Inflammatory macrophage treated with lipopolysaccharide for 4 hours (primary cell): Measurements from ENCODE around the gene PSMF1.

Experiments used
- DNase-seq: peaks from one replicate; pipeline ENCODE4 v3.0.0-alpha.2; 2020

PSMF1 gene

GRCh38 chr20:1118336-1119127 is at the start of gene PSMF1:
PSMF1 (plus strand) TSS chr20:1118602; CDS start chr20:1118774, 172 bp downstream.
- DNase-seq, result peak; percentile 94

GRCh38 chr20:1072258-1072657 is 46.1 kb upstream of the PSMF1 start:
- DNase-seq, result no peak

- peak; percentile 82 for DNase-seq
Measured at GRCh38 chr20:1075616-1076015, 42.8 kb upstream of the PSMF1 start.

- DNase-seq, result peak; percentile 56
Measured at GRCh38 chr20:1081891-1082290, 36.5 kb upstream of the PSMF1 start.

GRCh38 chr20:1083431-1084080 is 34.8 kb upstream of the PSMF1 start:
- no peak for DNase-seq

- DNase-seq, result no peak
Measured at GRCh38 chr20:1085492-1086276, 32.7 kb upstream of the PSMF1 start.

- peak; percentile 2 for DNase-seq
Measured at GRCh38 chr20:1086277-1087213, 31.9 kb upstream of the PSMF1 start.

- DNase-seq, result no peak
Measured at GRCh38 chr20:1087311-1087905, 31.0 kb upstream of the PSMF1 start.

GRCh38 chr20:1094751-1095150 is 23.7 kb upstream of the PSMF1 start:
- no peak for DNase-seq

- no peak for DNase-seq
Measured at GRCh38 chr20:1101533-1101932, 16.9 kb upstream of the PSMF1 start.

GRCh38 chr20:1102016-1102415 is 16.4 kb upstream of the PSMF1 start:
- no peak for DNase-seq

GRCh38 chr20:1103751-1104150 is 14.7 kb upstream of the PSMF1 start:
- no peak for DNase-seq

GRCh38 chr20:1105599-1106194 is 12.7 kb upstream of the PSMF1 start:
- no peak for DNase-seq

- no peak for DNase-seq
Measured at GRCh38 chr20:1107176-1107575, 11.2 kb upstream of the PSMF1 start.

GRCh38 chr20:1108437-1108920 is 9.9 kb upstream of the PSMF1 start:
- DNase-seq, result peak; percentile 52

- DNase-seq, result no peak
Measured at GRCh38 chr20:1112908-1113307, 5.5 kb upstream of the PSMF1 start.

- DNase-seq, result no peak
Measured at GRCh38 chr20:1118004-1118335, 432 bp upstream of the PSMF1 start.

- DNase-seq, result no peak
Measured at GRCh38 chr20:1119128-1119505, 715 bp downstream of the PSMF1 start.

GRCh38 chr20:1119524-1119923 is 1.1 kb downstream of the PSMF1 start:
- no peak for DNase-seq

GRCh38 chr20:1121429-1121828 is 3.0 kb downstream of the PSMF1 start:
- no peak for DNase-seq
